A549 treated with GW870086 at 1 μM for 4 hours (cell line): ENCODE measurements around the gene USP17L20. TPM values are rescaled to one million over a fixed set of nuclear protein-coding genes. Genes with fewer than 3 reads are reported as not detected.

ENCODE experiments used
- total RNA-seq: library from RNA; stranded (reverse); fragments of 200-300 nt; extraction: Qiagen RNA extraction; gene quantifications from 5 replicates; pipeline ENCODE4 v1.2.3, GENCODE V29; 2022; ENCODE audit warnings: low read depth

USP17L20 gene
- not detected in 5 replicates for total RNA-seq

GRCh38 chr4:9257824-9258223, at the start of gene USP17L20:
Gene USP17L20 (plus strand): TSS chr4:9258124. CDS start chr4:9258124, 0 bp downstream.

GRCh38 chr4:9210357-9210756, 47.6 kb upstream of the USP17L20 start, which contains the start of gene USP17L10:
Gene USP17L10 (plus strand): TSS chr4:9210657. CDS start chr4:9210657, 0 bp downstream.

GRCh38 chr4:9215105-9215504, 42.8 kb upstream of the USP17L20 start, which contains the start of gene USP17L11:
Gene USP17L11 (plus strand): TSS chr4:9215405. CDS start chr4:9215405, 0 bp downstream.

GRCh38 chr4:9219852-9220251, 38.1 kb upstream of the USP17L20 start, which contains the start of gene USP17L12:
Gene USP17L12 (plus strand): TSS chr4:9220152. CDS start chr4:9220152, 0 bp downstream.

GRCh38 chr4:9224596-9224995, 33.3 kb upstream of the USP17L20 start, which contains the start of gene USP17L13:
Gene USP17L13 (plus strand): TSS chr4:9224896. CDS start chr4:9224896, 0 bp downstream.

GRCh38 chr4:9234085-9234484, 23.8 kb upstream of the USP17L20 start, which contains the start of gene USP17L15:
Gene USP17L15 (plus strand): TSS chr4:9234385. CDS start chr4:9234385, 0 bp downstream.

GRCh38 chr4:9243579-9243978, 14.3 kb upstream of the USP17L20 start, which contains the start of gene USP17L17:
Gene USP17L17 (plus strand): TSS chr4:9243879. CDS start chr4:9243879, 0 bp downstream.

GRCh38 chr4:9247953-9248680, 9.8 kb upstream of the USP17L20 start, which contains the start of gene USP17L18:
Gene USP17L18 (plus strand): TSS chr4:9248630. CDS start chr4:9248630, 0 bp downstream.

GRCh38 chr4:9253078-9253477, 4.8 kb upstream of the USP17L20 start, which contains the start of gene USP17L19:
Gene USP17L19 (plus strand): TSS chr4:9253378. CDS start chr4:9253378, 0 bp downstream.

GRCh38 chr4:9262572-9262971, 4.6 kb downstream of the USP17L20 start, which contains the start of gene USP17L21:
Gene USP17L21 (plus strand): TSS chr4:9262872. CDS start chr4:9262872, 0 bp downstream.

GRCh38 chr4:9267319-9267718, 9.4 kb downstream of the USP17L20 start, which contains the start of gene USP17L22:
Gene USP17L22 (plus strand): TSS chr4:9267619. CDS start chr4:9267619, 0 bp downstream.

Other genes starting within 250 kb of the USP17L20 start
- gene FAM90A26, start 87.7 kb upstream of the USP17L20 start, total RNA-seq, result 0.08 TPM in 1 of 5 replicates, not detected in the others
- not detected in 5 replicates for gene USP17L10, start 47.5 kb upstream of the USP17L20 start, total RNA-seq
- not detected in 5 replicates for gene USP17L11, start 42.7 kb upstream of the USP17L20 start, total RNA-seq
- not detected in 5 replicates for gene USP17L12, start 38.0 kb upstream of the USP17L20 start, total RNA-seq
- not detected in 5 replicates for gene USP17L13, start 33.2 kb upstream of the USP17L20 start, total RNA-seq
- gene USP17L15, start 23.7 kb upstream of the USP17L20 start, total RNA-seq, result not detected in 5 replicates
- not detected in 5 replicates for gene USP17L17, start 14.2 kb upstream of the USP17L20 start, total RNA-seq
- not detected in 5 replicates for gene USP17L18, start 9.5 kb upstream of the USP17L20 start, total RNA-seq
- gene USP17L19, start 4.7 kb upstream of the USP17L20 start, total RNA-seq, result not detected in 5 replicates
- not detected in 5 replicates for gene USP17L21, start 4.7 kb downstream of the USP17L20 start, total RNA-seq
- gene USP17L22, start 9.5 kb downstream of the USP17L20 start, total RNA-seq, result not detected in 5 replicates
- gene USP17L24, start 67.0 kb downstream of the USP17L20 start, total RNA-seq, result not detected in 5 replicates
- not detected in 5 replicates for gene USP17L25, start 71.8 kb downstream of the USP17L20 start, total RNA-seq
- not detected in 5 replicates for gene USP17L26, start 76.5 kb downstream of the USP17L20 start, total RNA-seq
- not detected in 5 replicates for gene USP17L5, start 81.3 kb downstream of the USP17L20 start, total RNA-seq
- not detected in 5 replicates for gene USP17L27, start 86.0 kb downstream of the USP17L20 start, total RNA-seq
- not detected in 5 replicates for gene USP17L28, start 90.8 kb downstream of the USP17L20 start, total RNA-seq
- gene USP17L29, start 95.5 kb downstream of the USP17L20 start, total RNA-seq, result not detected in 5 replicates
- not detected in 5 replicates for gene USP17L30, start 105.0 kb downstream of the USP17L20 start, total RNA-seq
- gene DEFB131A, start 186.3 kb downstream of the USP17L20 start, total RNA-seq, result not detected in 5 replicates